ENCODE measurements around the gene NR2F1-AS1.
"Not testable (repeated sequence)": the region's sequence is repeated elsewhere in the genome, so short reads cannot be mapped to it uniquely, and the experiment has no call there.

DNA sequence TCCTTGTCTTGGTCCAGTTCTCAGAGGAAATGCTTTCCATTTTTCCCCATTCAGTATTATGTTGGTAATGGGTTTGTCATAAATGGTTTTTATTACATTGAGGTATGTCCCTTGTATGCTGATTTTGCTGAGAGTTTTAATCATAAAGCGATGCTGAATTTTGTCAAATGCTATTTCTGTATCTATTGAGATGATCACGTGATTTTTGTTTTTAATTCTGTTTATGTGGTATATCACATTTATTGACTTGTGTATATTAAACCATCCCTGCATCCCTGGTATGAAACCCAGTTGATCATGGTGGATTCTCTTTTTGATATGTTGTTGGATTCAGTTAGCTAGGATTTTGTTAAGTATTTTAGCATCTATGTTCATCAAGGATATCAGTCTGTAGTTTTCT lies 189.8 kb downstream of the NR2F1-AS1 start:
- TF ChIP-seq, protein P1, sequence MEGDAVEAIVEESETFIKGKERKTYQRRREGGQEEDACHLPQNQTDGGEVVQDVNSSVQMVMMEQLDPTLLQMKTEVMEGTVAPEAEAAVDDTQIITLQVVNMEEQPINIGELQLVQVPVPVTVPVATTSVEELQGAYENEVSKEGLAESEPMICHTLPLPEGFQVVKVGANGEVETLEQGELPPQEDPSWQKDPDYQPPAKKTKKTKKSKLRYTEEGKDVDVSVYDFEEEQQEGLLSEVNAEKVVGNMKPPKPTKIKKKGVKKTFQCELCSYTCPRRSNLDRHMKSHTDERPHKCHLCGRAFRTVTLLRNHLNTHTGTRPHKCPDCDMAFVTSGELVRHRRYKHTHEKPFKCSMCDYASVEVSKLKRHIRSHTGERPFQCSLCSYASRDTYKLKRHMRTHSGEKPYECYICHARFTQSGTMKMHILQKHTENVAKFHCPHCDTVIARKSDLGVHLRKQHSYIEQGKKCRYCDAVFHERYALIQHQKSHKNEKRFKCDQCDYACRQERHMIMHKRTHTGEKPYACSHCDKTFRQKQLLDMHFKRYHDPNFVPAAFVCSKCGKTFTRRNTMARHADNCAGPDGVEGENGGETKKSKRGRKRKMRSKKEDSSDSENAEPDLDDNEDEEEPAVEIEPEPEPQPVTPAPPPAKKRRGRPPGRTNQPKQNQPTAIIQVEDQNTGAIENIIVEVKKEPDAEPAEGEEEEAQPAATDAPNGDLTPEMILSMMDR (optimal IDR thresholded peaks at IDR 0.05 in 1 of 3, IDR thresholded peaks at IDR 0.05 in 1 of 3, conservative IDR thresholded peaks at IDR 0.05 in 1 of 3; ENCODE audit: extremely low read depth in 1 of 3, insufficient read depth in 2 of 3, low read length in 3 of 3): not testable (repeated sequence)
- not testable (repeated sequence) for TF ChIP-seq EZH2 (IDR thresholded peaks at IDR 0.05; ENCODE audit: low read length)

All from keratinocyte (primary cell).